ENCODE data around the gene HPSE.

HPSE gene

DNA sequence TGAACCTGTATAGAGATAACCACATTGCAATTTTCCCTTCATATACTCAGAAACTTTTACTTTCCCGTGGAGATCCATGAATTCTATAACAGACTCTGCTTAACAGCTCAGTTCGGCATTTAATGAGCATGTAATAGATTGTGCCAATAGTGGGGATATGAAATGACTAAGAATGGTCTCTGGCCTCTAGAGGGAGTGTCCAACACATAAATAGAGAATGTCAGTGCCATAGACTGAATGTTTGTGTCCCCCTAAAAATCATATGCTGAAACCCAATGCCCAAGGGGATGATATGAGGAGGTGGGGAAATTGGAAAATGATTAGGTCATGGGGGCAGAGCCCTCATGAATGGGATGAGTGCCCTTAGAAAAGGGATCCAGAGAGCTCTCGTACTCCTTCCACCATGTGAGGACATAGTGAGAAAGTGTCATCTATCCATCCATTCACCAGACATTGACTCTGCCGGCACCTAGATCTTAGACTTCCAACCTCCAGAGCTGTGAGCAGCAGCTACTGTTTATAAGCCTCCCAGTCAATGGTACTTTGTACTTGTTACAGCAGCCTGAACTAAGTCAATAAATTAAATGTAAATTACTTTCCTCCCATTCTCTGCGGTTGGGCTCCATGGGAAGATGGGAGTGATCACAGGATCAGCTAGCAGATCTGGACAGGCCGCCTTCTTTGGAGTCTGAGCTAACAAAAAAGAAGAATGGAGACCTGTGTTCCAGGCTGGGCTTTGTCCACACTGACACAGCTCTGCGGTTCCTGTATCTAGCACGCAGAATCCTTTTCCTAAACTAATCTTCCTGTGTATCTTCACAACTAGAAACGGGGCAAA, 28.1 kb upstream of the HPSE start:
- H3K4me1 ChIP-seq (ENCODE audit: control insufficient read depth, insufficient read depth, low read length, poor library complexity, severe bottlenecking), result no peaks in the 10 kb centered on the region
- DNase-seq, result no peak
- H3K9me3 ChIP-seq (ENCODE audit: control insufficient read depth, low read length), result no peaks in the 10 kb centered on the region
- H3K4me3 ChIP-seq (ENCODE audit: insufficient read depth, low read depth, low read length, poor library complexity, severe bottlenecking), result no peak overlapping the region
- H3K27ac ChIP-seq (ENCODE audit: insufficient read depth, low read length, poor library complexity, severe bottlenecking), result no peak overlapping the region
- no peaks in the 10 kb centered on the region for H3K27me3 ChIP-seq (replicated peaks; ENCODE audit: control insufficient read depth, insufficient read depth, low read length, poor library complexity, severe bottlenecking)
- H3K36me3 ChIP-seq (ENCODE audit: control insufficient read depth, insufficient read depth, low read length), result no peaks in the 10 kb centered on the region

DNA sequence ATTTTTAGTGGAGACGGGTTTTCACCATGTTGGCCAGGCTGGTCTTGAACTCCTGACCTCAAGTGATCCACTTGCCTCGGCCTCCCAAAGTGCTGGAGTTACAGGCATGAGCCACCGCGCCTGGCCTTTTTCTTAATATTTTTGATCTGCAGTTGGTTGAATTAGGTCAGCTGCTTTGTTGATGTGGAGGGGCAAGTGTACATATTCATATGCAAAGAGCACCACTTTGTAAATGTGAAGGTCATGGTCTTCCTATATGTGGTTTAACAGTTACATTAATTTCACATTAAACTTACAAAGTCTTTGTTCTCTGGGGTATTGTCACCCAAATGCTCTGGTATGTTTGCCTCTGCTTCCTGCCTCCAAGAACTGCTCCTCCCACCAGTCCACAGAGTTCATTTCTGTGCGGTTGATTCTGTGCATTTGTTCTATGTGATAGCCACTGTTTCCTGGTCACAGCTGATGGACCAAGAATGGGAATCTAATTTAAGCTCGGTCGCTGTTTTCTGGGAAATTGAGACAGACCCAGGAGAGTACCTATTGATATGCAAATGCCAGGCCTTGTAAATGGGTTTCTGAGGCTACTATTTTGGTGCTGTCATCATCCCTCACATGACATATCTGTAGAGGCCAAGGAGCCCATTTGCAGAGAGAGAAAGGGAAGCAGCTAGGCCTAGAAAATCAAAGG, 26.9 kb upstream of the HPSE start:
- Histone ChIP-seq H3K27me3 (replicated peaks; ENCODE audit: control insufficient read depth, insufficient read depth, low read length, poor library complexity, severe bottlenecking) (no peaks in the 10 kb centered on the region), H3K4me1 (ENCODE audit: control insufficient read depth, insufficient read depth, low read length, poor library complexity, severe bottlenecking) (no peaks in the 10 kb centered on the region), H3K4me3 (ENCODE audit: insufficient read depth, low read depth, low read length, poor library complexity, severe bottlenecking) (no peak overlapping the region), H3K36me3 (ENCODE audit: control insufficient read depth, insufficient read depth, low read length) (no peaks in the 10 kb centered on the region), H3K27ac (ENCODE audit: insufficient read depth, low read length, poor library complexity, severe bottlenecking) (no peak overlapping the region), H3K9me3 (ENCODE audit: control insufficient read depth, low read length) (no peaks in the 10 kb centered on the region)
- DNase-seq, result no peak

DNA sequence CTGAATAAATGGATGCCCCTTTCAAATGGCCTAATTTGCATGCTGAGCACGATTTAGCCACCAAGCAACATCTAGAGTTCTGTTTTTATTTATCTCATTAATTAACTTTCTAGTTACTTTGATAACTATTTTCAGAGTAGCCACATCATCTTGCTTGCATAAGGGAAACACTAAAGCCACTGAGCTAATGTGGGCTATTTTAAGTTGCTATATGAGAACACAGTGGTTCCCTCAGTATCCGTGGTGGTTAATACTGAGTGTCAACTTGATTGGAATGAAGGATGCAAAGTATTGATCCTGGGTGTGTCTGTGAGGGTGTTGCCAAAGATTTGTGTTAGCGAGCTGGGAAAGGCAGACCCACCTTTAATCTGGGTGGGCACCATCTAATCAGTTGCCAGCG, 25.4 kb upstream of the HPSE start:
- no peaks in the 10 kb centered on the region for H3K4me1 ChIP-seq (ENCODE audit: control insufficient read depth, insufficient read depth, low read length, poor library complexity, severe bottlenecking)
- no peak for DNase-seq
- H3K4me3 ChIP-seq (ENCODE audit: insufficient read depth, low read depth, low read length, poor library complexity, severe bottlenecking), result no peak overlapping the region

DNA sequence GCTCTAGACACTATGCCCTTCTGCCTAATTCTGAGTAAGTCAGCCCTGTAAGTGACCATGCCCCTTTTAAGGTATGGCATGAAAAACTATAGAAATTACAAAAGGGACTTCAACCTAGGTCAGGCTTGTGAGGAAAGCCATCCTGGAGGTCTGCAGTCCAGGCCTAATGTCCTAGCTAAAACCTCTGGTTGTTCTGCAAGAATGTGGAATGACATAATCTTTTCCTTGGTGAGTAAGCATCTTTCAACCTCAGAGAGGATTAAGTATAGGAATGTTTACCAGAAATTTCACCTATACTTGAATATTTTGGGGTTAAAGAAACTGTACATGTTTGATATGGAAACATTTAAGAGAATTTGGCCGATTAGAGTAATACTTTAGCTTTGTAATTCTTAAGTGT, 23.8 kb upstream of the HPSE start:
- Histone ChIP-seq H3K27me3 (replicated peaks; ENCODE audit: control insufficient read depth, insufficient read depth, low read length, poor library complexity, severe bottlenecking) (no peaks in the 10 kb centered on the region), H3K4me1 (ENCODE audit: control insufficient read depth, insufficient read depth, low read length, poor library complexity, severe bottlenecking) (no peaks in the 10 kb centered on the region), H3K9me3 (ENCODE audit: control insufficient read depth, low read length) (no peaks in the 10 kb centered on the region), H3K36me3 (ENCODE audit: control insufficient read depth, insufficient read depth, low read length) (no peaks in the 10 kb centered on the region), H3K27ac (ENCODE audit: insufficient read depth, low read length, poor library complexity, severe bottlenecking) (no peak overlapping the region), H3K4me3 (ENCODE audit: insufficient read depth, low read depth, low read length, poor library complexity, severe bottlenecking) (no peak overlapping the region)
- no peak for DNase-seq

More for the DNA sequence above, 25.4 kb upstream of the HPSE start:
- Histone ChIP-seq H3K36me3 (ENCODE audit: control insufficient read depth, insufficient read depth, low read length) (no peaks in the 10 kb centered on the region), H3K27ac (ENCODE audit: insufficient read depth, low read length, poor library complexity, severe bottlenecking) (no peak overlapping the region), H3K27me3 (replicated peaks; ENCODE audit: control insufficient read depth, insufficient read depth, low read length, poor library complexity, severe bottlenecking) (no peaks in the 10 kb centered on the region), H3K9me3 (ENCODE audit: control insufficient read depth, low read length) (no peaks in the 10 kb centered on the region)

DNA sequence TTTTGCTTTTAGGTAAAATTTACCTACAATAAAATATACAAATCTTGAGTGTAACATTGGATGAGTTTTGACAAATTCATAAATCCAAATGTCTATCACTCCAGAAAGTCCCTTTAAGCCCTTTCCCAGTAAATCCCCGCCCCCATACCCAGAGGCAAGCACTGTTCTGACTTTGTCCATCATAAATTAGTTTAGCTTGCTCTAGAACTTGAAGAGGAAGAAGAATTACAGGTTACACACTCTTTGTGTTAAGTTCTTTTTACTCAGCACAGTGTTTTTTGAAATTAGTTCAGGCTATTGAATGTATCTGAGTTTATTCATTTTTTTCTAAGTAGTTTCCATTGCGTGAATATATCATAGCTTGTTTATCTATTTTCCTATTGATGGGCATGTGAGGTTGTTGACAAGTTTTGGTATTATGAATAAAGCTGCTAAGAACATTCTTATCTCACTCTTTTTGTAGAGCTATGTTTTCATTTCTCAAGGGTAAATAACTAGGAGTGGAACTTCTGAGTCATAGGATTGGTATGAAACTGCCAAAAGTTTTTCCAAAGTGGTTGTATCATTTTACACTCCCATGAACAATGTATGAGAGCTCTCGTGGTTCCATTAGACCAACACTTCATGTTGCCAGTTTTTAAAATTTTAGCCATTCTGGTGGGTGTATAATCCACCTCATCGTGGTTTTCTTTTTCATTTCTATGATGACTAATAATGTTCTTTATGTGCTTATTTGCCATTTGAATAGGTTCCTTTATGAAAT, 22.4 kb upstream of the HPSE start:
- no peaks in the 10 kb centered on the region for H3K4me1 ChIP-seq (ENCODE audit: control insufficient read depth, insufficient read depth, low read length, poor library complexity, severe bottlenecking)
- no peaks in the 10 kb centered on the region for H3K9me3 ChIP-seq (ENCODE audit: control insufficient read depth, low read length)
- DNase-seq, result no peak
- H3K27me3 ChIP-seq (replicated peaks; ENCODE audit: control insufficient read depth, insufficient read depth, low read length, poor library complexity, severe bottlenecking), result no peaks in the 10 kb centered on the region
- no peak overlapping the region for H3K4me3 ChIP-seq (ENCODE audit: insufficient read depth, low read depth, low read length, poor library complexity, severe bottlenecking)
- no peak overlapping the region for H3K27ac ChIP-seq (ENCODE audit: insufficient read depth, low read length, poor library complexity, severe bottlenecking)
- H3K36me3 ChIP-seq (ENCODE audit: control insufficient read depth, insufficient read depth, low read length), result no peaks in the 10 kb centered on the region

DNA sequence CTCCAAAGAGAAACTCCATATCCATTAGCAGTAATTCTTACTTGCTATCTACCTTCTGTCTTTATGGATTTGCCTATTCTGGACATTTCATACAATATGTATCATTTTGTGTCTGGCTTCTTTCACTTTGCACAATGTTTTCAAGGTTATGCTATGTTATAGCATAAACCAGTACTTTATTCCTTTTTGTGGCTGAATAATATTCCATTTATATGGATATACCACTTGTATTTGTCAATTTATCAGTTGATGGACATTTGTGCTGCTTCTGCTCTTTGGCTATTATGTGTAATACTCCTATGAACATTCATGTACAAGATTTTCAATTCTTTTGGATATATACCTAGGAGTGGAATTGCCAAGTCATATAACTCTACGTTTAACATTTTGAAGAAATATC, 18.9 kb upstream of the HPSE start:
- Histone ChIP-seq H3K36me3 (ENCODE audit: control insufficient read depth, insufficient read depth, low read length) (no peaks in the 10 kb centered on the region), H3K4me1 (ENCODE audit: control insufficient read depth, insufficient read depth, low read length, poor library complexity, severe bottlenecking) (peaks cover 4% of the 10 kb centered on the region), H3K27me3 (replicated peaks; ENCODE audit: control insufficient read depth, insufficient read depth, low read length, poor library complexity, severe bottlenecking) (no peaks in the 10 kb centered on the region), H3K4me3 (ENCODE audit: insufficient read depth, low read depth, low read length, poor library complexity, severe bottlenecking) (no peak overlapping the region), H3K9me3 (ENCODE audit: control insufficient read depth, low read length) (no peaks in the 10 kb centered on the region), H3K27ac (ENCODE audit: insufficient read depth, low read length, poor library complexity, severe bottlenecking) (no peak overlapping the region)
- no peak for DNase-seq

DNA sequence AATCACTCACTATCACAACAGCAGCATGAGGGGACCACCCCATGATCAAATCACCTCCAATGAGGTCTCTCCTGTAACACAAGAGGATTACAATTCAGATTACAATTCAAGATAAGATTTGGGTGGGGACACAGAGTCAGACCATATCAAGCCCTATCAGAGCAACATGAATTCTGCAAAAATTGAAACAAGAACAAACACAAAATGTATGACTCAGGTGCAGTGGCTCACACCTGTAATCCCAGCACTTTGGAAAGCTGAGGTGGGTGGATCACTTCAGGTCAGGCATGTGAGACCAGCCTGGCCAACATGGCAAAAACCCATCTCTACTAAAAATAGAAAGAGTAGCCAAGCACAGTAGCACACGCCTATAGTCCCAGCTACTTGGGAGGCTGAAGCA, 13.4 kb upstream of the HPSE start:
- DNase-seq, result no peak
- no peaks in the 10 kb centered on the region for H3K27me3 ChIP-seq (replicated peaks; ENCODE audit: control insufficient read depth, insufficient read depth, low read length, poor library complexity, severe bottlenecking)
- no peaks in the 10 kb centered on the region for H3K36me3 ChIP-seq (ENCODE audit: control insufficient read depth, insufficient read depth, low read length)
- no peak overlapping the region for H3K4me3 ChIP-seq (ENCODE audit: insufficient read depth, low read depth, low read length, poor library complexity, severe bottlenecking)
- H3K27ac ChIP-seq (ENCODE audit: insufficient read depth, low read length, poor library complexity, severe bottlenecking), result no peak overlapping the region
- no peaks in the 10 kb centered on the region for H3K9me3 ChIP-seq (ENCODE audit: control insufficient read depth, low read length)
- peaks cover 4% of the 10 kb centered on the region for H3K4me1 ChIP-seq (ENCODE audit: control insufficient read depth, insufficient read depth, low read length, poor library complexity, severe bottlenecking)

DNA sequence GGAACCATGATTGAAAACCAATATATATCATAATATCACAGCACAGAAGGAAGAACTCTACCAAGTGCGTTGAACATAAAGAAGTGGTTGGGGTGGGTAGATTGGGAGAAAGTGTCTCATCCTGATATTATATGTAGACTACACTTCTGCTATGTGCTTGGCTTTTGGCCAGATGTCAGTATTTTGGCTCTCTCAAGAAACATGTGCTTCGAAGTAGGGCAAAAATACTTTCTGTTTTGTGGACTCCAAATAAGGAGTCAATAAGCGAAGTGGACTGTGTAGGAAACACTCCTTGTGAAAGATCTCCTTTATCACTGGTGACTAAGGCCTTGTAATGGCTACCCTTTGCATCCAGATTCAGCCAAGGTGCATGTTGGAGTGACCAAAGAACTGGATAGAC, 7.8 kb upstream of the HPSE start:
- no peak overlapping the region for H3K27ac ChIP-seq (ENCODE audit: insufficient read depth, low read length, poor library complexity, severe bottlenecking)
- no peak overlapping the region for H3K4me3 ChIP-seq (ENCODE audit: insufficient read depth, low read depth, low read length, poor library complexity, severe bottlenecking)
- no peaks in the 10 kb centered on the region for H3K36me3 ChIP-seq (ENCODE audit: control insufficient read depth, insufficient read depth, low read length)
- no peak for DNase-seq
- no peaks in the 10 kb centered on the region for H3K27me3 ChIP-seq (replicated peaks; ENCODE audit: control insufficient read depth, insufficient read depth, low read length, poor library complexity, severe bottlenecking)
- H3K9me3 ChIP-seq (ENCODE audit: control insufficient read depth, low read length), result no peaks in the 10 kb centered on the region
- peaks cover 7% of the 10 kb centered on the region for H3K4me1 ChIP-seq (ENCODE audit: control insufficient read depth, insufficient read depth, low read length, poor library complexity, severe bottlenecking)

DNA sequence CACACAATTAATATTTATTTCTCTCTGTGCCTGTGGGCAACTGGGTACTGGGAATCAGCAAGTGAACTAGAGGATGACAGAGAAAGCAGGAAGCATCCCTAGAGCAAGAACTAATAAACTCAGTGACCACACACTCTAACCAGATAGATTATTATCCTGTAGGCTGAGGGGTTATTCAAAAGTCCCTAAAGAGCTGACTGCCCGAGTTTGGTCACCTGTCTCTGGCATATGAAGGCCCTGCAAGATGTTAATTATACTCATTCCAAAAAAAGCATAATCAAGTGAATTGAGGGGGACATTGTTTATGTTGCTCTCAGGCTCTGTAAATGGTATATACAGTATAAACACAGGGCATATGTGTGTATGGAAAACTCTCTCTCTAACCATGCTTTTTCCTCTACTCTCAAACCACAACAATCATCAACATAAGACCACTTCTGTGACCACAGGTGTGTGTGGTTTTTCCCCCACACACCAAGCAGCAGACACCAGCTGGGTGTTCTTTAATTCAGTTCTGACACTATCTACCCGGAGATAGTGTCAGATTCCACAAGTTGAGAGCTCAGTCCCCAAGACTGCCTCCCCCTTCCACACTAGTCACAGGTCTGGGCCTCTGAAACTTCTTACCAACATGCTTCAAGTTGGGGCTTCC, 6.2 kb upstream of the HPSE start:
- no peaks in the 10 kb centered on the region for H3K27me3 ChIP-seq (replicated peaks; ENCODE audit: control insufficient read depth, insufficient read depth, low read length, poor library complexity, severe bottlenecking)

More for the DNA sequence above, 6.2 kb upstream of the HPSE start:
- H3K27ac ChIP-seq (ENCODE audit: insufficient read depth, low read length, poor library complexity, severe bottlenecking), result no peak overlapping the region
- no peak overlapping the region for H3K4me3 ChIP-seq (ENCODE audit: insufficient read depth, low read depth, low read length, poor library complexity, severe bottlenecking)
- DNase-seq, result no peak
- peaks cover 7% of the 10 kb centered on the region for H3K4me1 ChIP-seq (ENCODE audit: control insufficient read depth, insufficient read depth, low read length, poor library complexity, severe bottlenecking)
- H3K9me3 ChIP-seq (ENCODE audit: control insufficient read depth, low read length), result no peaks in the 10 kb centered on the region
- no peaks in the 10 kb centered on the region for H3K36me3 ChIP-seq (ENCODE audit: control insufficient read depth, insufficient read depth, low read length)
